ENCODE results near the gene IL20. TPM values are rescaled to one million over a fixed set of nuclear protein-coding genes. Genes with fewer than 3 reads are reported as not detected.

IL20 gene
- polyA plus RNA-seq, 1 donor (not counting 4 experiments of a cell fraction or from before 2014, with no cell fraction given) = 4.7 TPM

DNA sequence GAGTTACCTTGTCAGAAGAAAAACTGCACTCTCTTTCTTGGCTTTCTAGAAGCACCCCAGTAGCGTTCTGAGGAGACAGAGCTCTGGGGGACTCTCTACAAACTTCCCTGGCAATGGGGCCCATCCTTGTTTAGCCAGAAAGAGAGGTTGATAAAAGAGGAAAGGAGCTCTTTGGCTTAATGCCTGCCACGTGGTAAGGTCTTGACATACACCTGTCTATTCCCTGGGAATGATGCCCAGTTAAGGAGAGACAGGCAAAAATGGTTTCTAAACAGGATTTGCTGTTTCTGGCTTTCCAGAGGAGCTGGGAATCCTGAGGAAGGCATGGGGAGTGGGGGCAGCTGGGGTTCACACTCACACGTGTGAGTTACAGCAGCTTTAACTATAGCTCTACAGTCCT, 30.2 kb upstream of the IL20 start:
- dilution Hi-C loops (cut with MboI; ENCODE audit: extremely low pct_ligation_motif_present, low sequenced_read_pairs) = no loop called here
- no peak for FAIRE-seq
- no peaks in the 10 kb centered on the region for H3K27me3 ChIP-seq (ENCODE audit: control insufficient read depth, extremely low read depth, insufficient read depth, low read length)

DNA sequence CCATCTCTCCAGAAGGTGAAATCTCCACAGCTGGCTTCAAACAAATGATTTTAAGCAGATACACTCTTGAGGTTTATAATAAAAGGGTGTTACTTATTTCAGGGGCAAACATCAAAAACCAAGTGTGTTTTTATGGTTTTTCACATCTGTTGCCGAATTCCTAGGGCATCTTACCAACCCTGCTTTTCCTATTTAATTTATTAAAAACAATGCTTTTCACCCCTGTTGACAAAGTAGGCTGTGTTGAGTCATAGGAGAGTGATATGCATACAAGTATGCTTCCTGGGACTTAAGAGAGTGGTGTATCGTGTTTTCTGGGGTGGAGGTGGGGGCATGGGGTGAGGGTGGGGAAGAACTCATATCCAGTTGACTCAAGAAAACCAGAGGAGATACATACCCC, 29.3 kb upstream of the IL20 start:
- Histone ChIP-seq H3K9me1 (ENCODE audit: control insufficient read depth, extremely low read depth, insufficient read depth, low read length) (no peaks in the 10 kb centered on the region), H3K4me2 (ENCODE audit: control insufficient read depth, extremely low read depth, insufficient read depth, low read depth, low read length) (no peak overlapping the region), H3K4me3 (ENCODE audit: control insufficient read depth in 2 of 3, extremely low read depth in 1 of 3, insufficient read depth in 2 of 3, low read depth in 1 of 3, low read length in 3 of 3) (no peak overlapping the region), H2AFZ (ENCODE audit: control insufficient read depth, low read length) (no peak overlapping the region), H4K20me1 (ENCODE audit: control insufficient read depth, extremely low read depth, insufficient read depth, low read length) (no peaks in the 10 kb centered on the region), H3K9ac (ENCODE audit: control insufficient read depth, extremely low read depth, insufficient read depth, low read length) (no peak overlapping the region), H3K27ac (ENCODE audit: control insufficient read depth, insufficient read depth, low read length) (no peak overlapping the region), H3K36me3 (ENCODE audit: control insufficient read depth in 2 of 2, extremely low read depth in 1 of 2, insufficient read depth in 2 of 2, low read length in 2 of 2) (no peaks in the 10 kb centered on the region), H3K79me2 (ENCODE audit: control insufficient read depth, insufficient read depth, low read length) (no peaks in the 10 kb centered on the region), H3K27me3 (ENCODE audit: control insufficient read depth, extremely low read depth, insufficient read depth, low read length) (no peaks in the 10 kb centered on the region), H3K9me3 (ENCODE audit: control insufficient read depth, low read depth, low read length) (no peaks in the 10 kb centered on the region), H3K4me1 (ENCODE audit: control insufficient read depth, extremely low read depth, insufficient read depth, low read length) (peaks cover 13% of the 10 kb centered on the region)
- FAIRE-seq = no peak
- TF ChIP-seq, protein P1, sequence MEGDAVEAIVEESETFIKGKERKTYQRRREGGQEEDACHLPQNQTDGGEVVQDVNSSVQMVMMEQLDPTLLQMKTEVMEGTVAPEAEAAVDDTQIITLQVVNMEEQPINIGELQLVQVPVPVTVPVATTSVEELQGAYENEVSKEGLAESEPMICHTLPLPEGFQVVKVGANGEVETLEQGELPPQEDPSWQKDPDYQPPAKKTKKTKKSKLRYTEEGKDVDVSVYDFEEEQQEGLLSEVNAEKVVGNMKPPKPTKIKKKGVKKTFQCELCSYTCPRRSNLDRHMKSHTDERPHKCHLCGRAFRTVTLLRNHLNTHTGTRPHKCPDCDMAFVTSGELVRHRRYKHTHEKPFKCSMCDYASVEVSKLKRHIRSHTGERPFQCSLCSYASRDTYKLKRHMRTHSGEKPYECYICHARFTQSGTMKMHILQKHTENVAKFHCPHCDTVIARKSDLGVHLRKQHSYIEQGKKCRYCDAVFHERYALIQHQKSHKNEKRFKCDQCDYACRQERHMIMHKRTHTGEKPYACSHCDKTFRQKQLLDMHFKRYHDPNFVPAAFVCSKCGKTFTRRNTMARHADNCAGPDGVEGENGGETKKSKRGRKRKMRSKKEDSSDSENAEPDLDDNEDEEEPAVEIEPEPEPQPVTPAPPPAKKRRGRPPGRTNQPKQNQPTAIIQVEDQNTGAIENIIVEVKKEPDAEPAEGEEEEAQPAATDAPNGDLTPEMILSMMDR (optimal IDR thresholded peaks at IDR 0.05 in 1 of 3, IDR thresholded peaks at IDR 0.05 in 1 of 3, conservative IDR thresholded peaks at IDR 0.05 in 1 of 3; ENCODE audit: extremely low read depth in 1 of 3, insufficient read depth in 2 of 3, low read length in 3 of 3) = no peak
- TF ChIP-seq EZH2 (IDR thresholded peaks at IDR 0.05; ENCODE audit: low read length) = no peak
- dilution Hi-C loops (cut with MboI; ENCODE audit: extremely low pct_ligation_motif_present, low sequenced_read_pairs) = no loop called here
- DNase-seq (ENCODE audit: low read depth, low spot score) = no peak

More for the DNA sequence above, 30.2 kb upstream of the IL20 start:
- H3K9me1 ChIP-seq (ENCODE audit: control insufficient read depth, extremely low read depth, insufficient read depth, low read length) = no peaks in the 10 kb centered on the region
- no peak overlapping the region for H3K27ac ChIP-seq (ENCODE audit: control insufficient read depth, insufficient read depth, low read length)
- H3K79me2 ChIP-seq (ENCODE audit: control insufficient read depth, insufficient read depth, low read length) = no peaks in the 10 kb centered on the region
- H3K9me3 ChIP-seq (ENCODE audit: control insufficient read depth, low read depth, low read length) = no peaks in the 10 kb centered on the region
- no peak for DNase-seq (ENCODE audit: low read depth, low spot score)
- H3K4me2 ChIP-seq (ENCODE audit: control insufficient read depth, extremely low read depth, insufficient read depth, low read depth, low read length) = no peak overlapping the region
- no peak overlapping the region for H2AFZ ChIP-seq (ENCODE audit: control insufficient read depth, low read length)
- no peak overlapping the region for H3K9ac ChIP-seq (ENCODE audit: control insufficient read depth, extremely low read depth, insufficient read depth, low read length)
- H3K36me3 ChIP-seq (ENCODE audit: control insufficient read depth in 2 of 2, extremely low read depth in 1 of 2, insufficient read depth in 2 of 2, low read length in 2 of 2) = no peaks in the 10 kb centered on the region
- peaks cover 12% of the 10 kb centered on the region for H3K4me1 ChIP-seq (ENCODE audit: control insufficient read depth, extremely low read depth, insufficient read depth, low read length)
- no peak for TF ChIP-seq EZH2 (IDR thresholded peaks at IDR 0.05; ENCODE audit: low read length)
- TF ChIP-seq, protein P1 (optimal IDR thresholded peaks at IDR 0.05 in 1 of 3, IDR thresholded peaks at IDR 0.05 in 1 of 3, conservative IDR thresholded peaks at IDR 0.05 in 1 of 3; ENCODE audit: extremely low read depth in 1 of 3, insufficient read depth in 2 of 3, low read length in 3 of 3) = no peak
- H4K20me1 ChIP-seq (ENCODE audit: control insufficient read depth, extremely low read depth, insufficient read depth, low read length) = no peaks in the 10 kb centered on the region
- no peak overlapping the region for H3K4me3 ChIP-seq (ENCODE audit: control insufficient read depth in 2 of 3, extremely low read depth in 1 of 3, insufficient read depth in 2 of 3, low read depth in 1 of 3, low read length in 3 of 3)

Measured in keratinocyte (primary cell).